OCI-LY7 (cell line): Measurements from ENCODE around the gene LARGE1.

Experiments
- EZH2phosphoT487 ChIP-seq: fragments of 200-600 bp; sonication (generic); IDR thresholded peaks from 2 replicates; pipeline ENCODE4 v1.6.1; 2018; ENCODE audit warnings: low read depth, borderline replicate concordance, mild to moderate bottlenecking, mixed run types, antibody characterized with exemption, low read length, moderate library complexity, mixed read lengths
- TF ChIP-seq, protein P1 (sequence below): fragments of 200-600 bp; sonication (generic); conservative IDR thresholded peaks from 2 replicates; pipeline ENCODE4 v1.5.1; 2014; ENCODE audit warnings: mild to moderate bottlenecking, antibody characterized with exemption, low read length, moderate library complexity, mixed read lengths

GRCh38 chr22:33569018-33569417 is 351.3 kb downstream of the LARGE1 start:
- TF ChIP-seq, protein P1, sequence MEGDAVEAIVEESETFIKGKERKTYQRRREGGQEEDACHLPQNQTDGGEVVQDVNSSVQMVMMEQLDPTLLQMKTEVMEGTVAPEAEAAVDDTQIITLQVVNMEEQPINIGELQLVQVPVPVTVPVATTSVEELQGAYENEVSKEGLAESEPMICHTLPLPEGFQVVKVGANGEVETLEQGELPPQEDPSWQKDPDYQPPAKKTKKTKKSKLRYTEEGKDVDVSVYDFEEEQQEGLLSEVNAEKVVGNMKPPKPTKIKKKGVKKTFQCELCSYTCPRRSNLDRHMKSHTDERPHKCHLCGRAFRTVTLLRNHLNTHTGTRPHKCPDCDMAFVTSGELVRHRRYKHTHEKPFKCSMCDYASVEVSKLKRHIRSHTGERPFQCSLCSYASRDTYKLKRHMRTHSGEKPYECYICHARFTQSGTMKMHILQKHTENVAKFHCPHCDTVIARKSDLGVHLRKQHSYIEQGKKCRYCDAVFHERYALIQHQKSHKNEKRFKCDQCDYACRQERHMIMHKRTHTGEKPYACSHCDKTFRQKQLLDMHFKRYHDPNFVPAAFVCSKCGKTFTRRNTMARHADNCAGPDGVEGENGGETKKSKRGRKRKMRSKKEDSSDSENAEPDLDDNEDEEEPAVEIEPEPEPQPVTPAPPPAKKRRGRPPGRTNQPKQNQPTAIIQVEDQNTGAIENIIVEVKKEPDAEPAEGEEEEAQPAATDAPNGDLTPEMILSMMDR, result no peak
- TF ChIP-seq EZH2phosphoT487, result no peak
